ENCODE data around the gene HIPK2.
"Not testable (repeated sequence)": the region's sequence is repeated elsewhere in the genome, so short reads cannot be mapped to it uniquely, and the experiment has no call there.

HIPK2 gene

DNA sequence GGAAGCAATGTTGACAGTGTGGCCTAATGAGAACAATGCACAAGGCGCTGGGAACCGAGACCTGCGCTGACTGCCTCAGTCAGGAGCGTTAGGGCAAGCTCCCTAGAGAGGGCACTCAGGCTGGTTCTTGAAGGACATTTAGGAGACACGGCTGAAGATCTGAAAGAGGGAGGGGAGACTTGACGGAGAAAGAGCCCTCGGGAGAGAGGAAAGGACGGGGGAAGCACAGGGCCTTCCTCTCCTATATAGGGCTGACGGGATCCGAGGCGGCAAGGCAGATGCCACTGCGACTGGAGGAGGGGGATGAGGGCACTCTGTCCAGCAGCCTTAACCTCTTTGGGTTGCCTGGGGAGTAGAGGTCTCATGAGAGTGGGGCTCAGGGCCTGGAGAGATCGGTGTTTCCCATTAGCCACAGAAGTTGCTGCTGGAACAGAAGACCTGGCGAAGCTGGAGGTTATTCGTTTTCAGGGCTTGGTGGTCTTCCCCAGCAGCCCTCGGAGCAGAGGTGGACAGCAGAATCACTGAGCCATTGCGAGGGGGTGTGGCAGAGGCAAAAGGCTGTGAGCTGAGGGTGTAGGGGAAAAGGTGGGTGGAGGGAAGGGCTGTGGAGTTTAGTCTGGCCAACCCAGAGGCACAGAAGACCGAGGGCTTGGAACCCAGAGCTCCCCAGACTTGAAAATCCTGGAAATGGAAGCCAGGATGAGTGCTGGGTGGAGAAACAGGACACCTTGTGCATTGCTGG, 218.3 kb downstream of the HIPK2 start:
- DNase-seq = no peak

GRCh38 chr7:139557857-139558581, 219.8 kb downstream of the HIPK2 start:
- no peak for DNase-seq

DNA sequence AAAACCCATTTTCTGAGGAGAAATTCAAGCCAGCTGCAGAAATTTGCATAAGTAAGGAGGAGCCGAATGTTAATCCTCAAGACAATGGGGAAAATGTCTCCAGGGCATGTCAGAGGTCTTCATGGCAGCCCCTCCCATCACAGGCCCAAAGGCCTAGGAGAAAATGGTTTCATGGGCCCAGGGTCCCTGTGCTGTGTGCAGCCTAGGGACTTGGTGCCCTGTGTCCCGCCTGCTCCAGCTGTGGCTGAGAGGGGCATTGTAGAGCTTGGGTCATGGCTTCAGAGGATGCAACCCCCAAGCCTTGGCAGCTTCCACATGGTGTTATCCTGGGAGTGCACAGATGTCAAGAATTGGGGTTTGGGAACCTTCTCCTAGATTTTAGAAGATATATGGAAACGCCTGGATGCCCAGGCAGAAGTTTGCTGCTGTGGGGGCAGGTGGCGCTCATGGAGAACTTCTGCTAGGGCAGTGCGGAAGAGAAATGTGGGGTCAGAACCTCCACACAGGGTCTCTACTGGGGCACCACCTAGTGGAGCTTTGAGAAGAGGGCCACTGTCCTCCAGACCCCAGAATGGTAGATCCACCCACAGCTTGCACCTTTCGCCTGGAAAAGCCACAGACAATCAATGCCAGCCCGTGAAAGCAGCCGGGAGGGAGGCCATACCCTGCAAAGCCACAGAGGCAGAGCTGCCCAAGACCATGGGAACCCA, 223.7 kb downstream of the HIPK2 start:
- not testable (repeated sequence) for DNase-seq

- DNase-seq = no peak
Measured at GRCh38 chr7:139548302-139549028, 229.3 kb downstream of the HIPK2 start.

DNA sequence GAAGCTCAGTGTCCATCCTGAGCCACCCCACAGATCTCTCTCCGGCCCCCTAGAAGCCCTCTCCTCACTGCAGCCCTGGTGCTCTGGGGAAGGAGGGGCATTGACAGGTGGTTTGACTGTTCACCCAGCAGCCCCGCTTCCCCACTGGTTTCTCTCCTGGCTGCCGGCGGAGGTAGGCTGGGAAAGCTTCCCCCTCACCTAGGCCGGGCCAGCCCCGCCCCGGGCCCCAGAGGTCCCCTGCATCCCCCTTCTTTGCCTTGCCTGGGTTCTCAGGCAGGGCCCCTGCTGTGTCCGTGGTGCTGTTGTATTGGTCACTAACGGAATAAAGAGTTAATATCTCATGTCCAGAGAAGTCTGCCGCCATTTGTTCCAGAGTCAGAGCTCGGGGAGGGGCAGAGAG, 233.2 kb downstream of the HIPK2 start:
- no peak for DNase-seq

DNA sequence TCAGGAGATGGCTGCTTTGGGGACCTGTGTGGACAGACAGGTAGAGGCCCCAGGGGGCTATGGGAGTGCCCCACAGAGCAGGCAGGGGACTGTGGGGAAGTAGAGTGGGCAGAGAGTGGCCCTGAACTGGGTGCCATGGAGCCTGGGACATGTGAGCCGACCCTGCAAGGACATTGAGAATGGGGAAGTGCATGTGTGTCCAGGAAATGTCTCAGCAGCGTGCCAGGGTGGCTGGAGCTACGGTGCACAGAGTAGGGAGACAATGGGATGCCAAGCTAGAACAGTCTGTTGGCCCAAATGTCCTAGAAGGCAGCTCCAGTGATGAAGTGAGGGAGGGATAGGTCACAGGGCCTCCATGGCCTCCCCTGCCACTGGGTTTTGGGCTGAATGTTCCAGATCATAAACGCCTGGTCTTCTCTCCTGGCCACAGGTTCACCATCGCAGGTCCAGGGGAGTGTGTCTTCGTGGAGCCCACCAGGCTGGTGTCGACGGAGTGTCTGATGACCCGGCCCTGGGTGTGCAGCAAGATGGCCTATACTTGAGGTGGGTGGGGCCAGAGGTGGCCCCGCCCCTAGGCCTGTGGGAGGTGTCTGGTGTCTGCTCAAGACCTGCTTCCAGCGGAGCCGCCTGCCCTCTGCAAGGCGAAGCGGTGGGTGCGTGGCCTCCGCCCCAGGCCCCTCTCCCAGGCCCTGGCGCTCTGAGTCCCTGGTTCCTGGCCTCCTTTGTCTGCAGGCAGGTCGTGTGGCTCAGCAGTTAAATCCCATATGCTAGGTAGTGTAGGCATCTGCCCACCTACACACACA, 233.8 kb downstream of the HIPK2 start:
- no peak for DNase-seq

DNA sequence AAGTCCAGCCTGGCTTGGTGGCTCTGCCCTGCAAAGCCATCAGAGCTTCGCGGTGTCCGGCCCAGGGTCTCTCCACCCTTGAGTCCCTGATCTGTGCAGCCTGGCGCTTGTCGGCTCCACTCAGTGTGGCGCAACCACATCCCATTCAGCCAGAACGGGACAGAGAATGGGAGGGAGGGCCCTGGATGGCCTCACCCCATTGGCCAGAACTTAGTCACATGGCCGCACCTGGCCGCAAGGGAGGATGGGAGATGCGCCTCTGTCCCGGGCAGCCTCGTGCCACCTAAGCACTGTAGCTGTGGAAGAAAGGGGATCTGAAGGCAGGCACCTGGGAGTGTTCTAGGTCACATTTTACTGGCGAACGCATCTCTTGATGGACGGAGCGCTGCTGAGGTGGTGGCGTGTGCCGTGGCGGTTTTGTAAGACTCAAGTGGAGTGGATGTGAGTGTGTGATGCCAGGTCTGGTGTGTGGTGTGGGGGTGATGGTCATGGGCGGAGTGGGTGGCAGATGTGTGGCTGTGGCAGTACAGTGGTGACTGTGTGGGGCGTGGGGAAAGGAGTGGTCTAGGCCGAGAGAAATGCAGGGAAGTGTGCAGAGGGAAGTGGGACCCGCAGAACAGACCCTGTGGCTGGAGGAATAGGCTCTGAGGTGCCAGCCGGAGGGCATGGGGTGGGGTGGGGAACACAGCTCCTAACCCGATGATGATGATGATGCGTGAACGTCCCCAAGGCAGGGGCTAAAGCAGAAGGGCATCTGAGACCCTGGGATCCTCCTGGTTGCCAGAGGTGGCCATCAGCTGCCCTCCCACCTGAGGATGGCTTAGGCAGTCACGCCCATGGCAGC, 235.3 kb downstream of the HIPK2 start:
- DNase-seq = no peak

- DNase-seq = no peak
Measured at GRCh38 chr7:139541600-139542307, 236.0 kb downstream of the HIPK2 start.

GRCh38 chr7:139540203-139540602, 237.6 kb downstream of the HIPK2 start:
- DNase-seq = no peak

GRCh38 chr7:139538881-139539635, 238.7 kb downstream of the HIPK2 start:
- no peak for DNase-seq

- DNase-seq = no peak
Measured at GRCh38 chr7:139536152-139536551, 241.6 kb downstream of the HIPK2 start.

- DNase-seq = no peak
Measured at GRCh38 chr7:139534966-139535651, 242.7 kb downstream of the HIPK2 start.

- no peak for DNase-seq
Measured at GRCh38 chr7:139534096-139534495, 243.7 kb downstream of the HIPK2 start.

- DNase-seq = no peak
Measured at GRCh38 chr7:139532636-139533155, 245.1 kb downstream of the HIPK2 start.

DNA sequence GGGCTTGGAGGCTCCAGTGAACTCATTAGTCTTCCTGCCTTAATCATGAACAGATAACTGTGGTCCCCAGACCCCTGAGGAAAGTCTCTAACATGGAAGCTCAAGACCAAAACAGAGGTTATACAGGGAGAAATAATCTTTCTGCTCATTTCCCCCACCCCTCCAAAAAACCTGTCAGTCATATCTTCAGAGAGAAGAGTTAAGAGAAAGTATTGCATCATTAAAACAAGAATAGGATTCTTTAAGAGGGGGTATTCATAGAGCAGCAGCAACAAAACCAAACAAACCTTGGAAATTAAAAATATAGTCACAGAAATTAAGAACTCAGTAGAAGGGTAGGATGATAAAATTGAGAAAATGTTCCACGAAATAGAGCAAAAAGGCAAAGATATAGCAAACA, 246.7 kb downstream of the HIPK2 start:
- no peak for DNase-seq

DNA sequence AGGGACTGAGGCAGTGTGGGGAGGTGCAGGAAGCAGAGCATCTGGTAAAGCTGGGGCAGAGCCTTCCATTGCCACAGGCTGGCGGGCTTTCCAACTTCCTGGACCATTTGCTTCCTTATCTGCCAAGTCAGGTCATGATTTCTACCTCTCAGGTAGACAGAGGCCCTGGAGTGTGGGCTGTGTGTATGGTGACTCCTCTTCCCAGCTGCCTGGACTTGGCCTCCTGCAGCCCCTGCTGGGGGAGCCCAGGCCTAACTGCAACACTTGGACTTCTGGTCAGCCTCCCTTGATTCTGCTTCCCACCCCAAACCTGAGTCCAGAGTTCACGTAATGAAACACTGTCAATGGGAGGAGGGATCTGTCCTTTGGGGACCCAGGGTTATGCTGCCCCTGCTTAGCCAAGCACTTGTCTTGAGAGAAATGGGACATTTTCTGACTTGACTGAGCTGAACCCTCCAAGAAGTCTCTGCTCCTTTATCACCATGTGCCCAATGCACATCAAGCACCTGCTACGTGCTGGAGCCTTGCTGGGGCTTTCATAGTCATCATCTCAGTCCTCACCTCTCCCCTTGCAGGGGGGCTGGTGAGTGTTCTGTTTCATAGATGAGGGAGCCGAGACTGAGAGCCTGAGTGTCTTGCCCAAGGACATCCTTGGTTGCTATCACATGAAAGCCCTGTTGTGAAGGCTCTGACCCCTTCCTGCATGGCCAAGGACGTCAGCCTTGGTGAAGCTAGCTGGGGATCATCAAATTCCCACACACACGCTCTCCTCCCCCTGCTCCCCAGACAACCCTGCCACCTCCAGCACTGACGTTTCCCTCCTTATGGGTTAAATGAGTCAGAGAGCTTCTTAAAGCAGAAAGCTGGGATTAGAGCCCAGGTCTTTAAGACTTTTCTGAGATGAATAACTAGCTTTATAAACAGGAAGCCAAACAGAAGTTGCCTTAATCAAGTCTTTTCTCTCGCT, 250.9 kb downstream of the HIPK2 start:
- no peak for DNase-seq

DNA sequence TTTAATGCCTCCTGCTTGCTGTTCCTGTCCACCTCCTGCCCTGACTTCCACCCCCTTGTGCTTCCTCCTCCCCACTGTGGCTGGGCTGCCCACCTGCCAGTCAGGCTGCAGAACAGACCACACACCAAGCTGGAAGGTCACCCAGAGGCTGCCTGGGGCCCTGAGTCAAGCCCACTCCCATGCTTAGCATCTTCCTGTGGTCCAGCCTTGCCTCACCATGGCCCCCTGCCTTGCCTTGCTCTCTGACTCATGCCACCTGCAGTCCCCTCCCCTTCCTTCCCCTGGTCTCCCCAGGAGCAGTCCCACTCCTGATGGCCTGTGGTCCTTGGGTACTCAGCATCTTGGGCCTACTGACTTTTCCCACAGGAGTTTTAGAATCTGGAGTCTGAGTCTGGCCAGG, 252.0 kb downstream of the HIPK2 start:
- DNase-seq = no peak

GRCh38 chr7:139525239-139525638, 252.6 kb downstream of the HIPK2 start:
- no peak for DNase-seq
